GM19240 (cell line): ENCODE results near the gene KRT36.

Source experiments
- DNase-seq: peaks from one replicate; pipeline ENCODE4 v3.0.0; 2011; ENCODE audit warnings: low spot score; ENCODE audit not compliant: insufficient read length

KRT36 gene

GRCh38 chr17:41489531-41489930 is at the start of gene KRT36:
Gene KRT36, minus strand, starts transcription at chr17:41489910. Its CDS starts 46 bp downstream, at chr17:41489864.
- no peak for DNase-seq

- DNase-seq = no peak
Measured at GRCh38 chr17:41539071-41539492, 49.4 kb upstream of the KRT36 start.

- no peak for DNase-seq
Measured at GRCh38 chr17:41538565-41538991, 48.9 kb upstream of the KRT36 start.

GRCh38 chr17:41537990-41538389 is 48.3 kb upstream of the KRT36 start:
- DNase-seq = no peak

GRCh38 chr17:41537614-41537954 is 47.9 kb upstream of the KRT36 start:
- no peak for DNase-seq

- no peak for DNase-seq
Measured at GRCh38 chr17:41536741-41537613, 47.3 kb upstream of the KRT36 start.

GRCh38 chr17:41535764-41536481 is 46.2 kb upstream of the KRT36 start:
- no peak for DNase-seq

GRCh38 chr17:41534899-41535546 is 45.3 kb upstream of the KRT36 start:
- DNase-seq = no peak

GRCh38 chr17:41533613-41534012 is 43.9 kb upstream of the KRT36 start:
- DNase-seq = no peak

- DNase-seq = no peak
Measured at GRCh38 chr17:41532947-41533570, 43.3 kb upstream of the KRT36 start.

- no peak for DNase-seq
Measured at GRCh38 chr17:41531993-41532392, 42.3 kb upstream of the KRT36 start.

- no peak for DNase-seq
Measured at GRCh38 chr17:41530062-41531048, 40.6 kb upstream of the KRT36 start.

GRCh38 chr17:41529491-41529915 is 39.8 kb upstream of the KRT36 start:
- no peak for DNase-seq

- no peak for DNase-seq
Measured at GRCh38 chr17:41528959-41529353, 39.2 kb upstream of the KRT36 start.

GRCh38 chr17:41527063-41528023 is 37.6 kb upstream of the KRT36 start:
- DNase-seq = no peak

GRCh38 chr17:41524261-41524660 is 34.6 kb upstream of the KRT36 start:
- DNase-seq = no peak

- no peak for DNase-seq
Measured at GRCh38 chr17:41523787-41524186, 34.1 kb upstream of the KRT36 start.

GRCh38 chr17:41523225-41523593 is 33.5 kb upstream of the KRT36 start:
- DNase-seq = no peak
